Mucosa of descending colon (tissue), 3 donors: ENCODE data around the gene LXN. TPM values are rescaled to one million over a fixed set of nuclear protein-coding genes. Genes with fewer than 3 reads are reported as not detected.
"Not testable (repeated sequence)": the region's sequence is repeated elsewhere in the genome, so short reads cannot be mapped to it uniquely, and the experiment has no call there.

ENCODE experiments used
- ATAC-seq: fragments of 200-7000 bp; cut with Tn5 transposase; one replicate; pipeline ENCODE4 v1.9.1; 2020; ENCODE audit warnings: mild to moderate bottlenecking, moderate library complexity
- DNase-seq, 3 donors: peaks; one replicate each; pipeline ENCODE4 v3.0.0-alpha.2; 2020
- H3K36me3 ChIP-seq: fragments of 200-600 bp; one replicate; pipeline ENCODE4 v1.8.0; 2021; ENCODE audit warnings: low read depth, mild to moderate bottlenecking
- H3K4me1 ChIP-seq: fragments of 200-600 bp; one replicate; pipeline ENCODE4 v1.8.0; 2021; ENCODE audit warnings: low read depth, mild to moderate bottlenecking
- H3K4me3 ChIP-seq: fragments of 200-600 bp; one replicate; pipeline ENCODE4 v1.8.0; 2021; ENCODE audit warnings: mild to moderate bottlenecking
- H3K9me3 ChIP-seq: fragments of 200-600 bp; one replicate; pipeline ENCODE4 v1.8.0; 2021; ENCODE audit warnings: mild to moderate bottlenecking
- intact Hi-C, 2 donors: fragments of 100-400 bp; cut with DNase I in 1 of 2; cut with micrococcal nuclease in 1 of 2; formaldehyde crosslinking; loops; one replicate each; pipeline versions ENCODE4 v1.11.0 to v1.11.1; 2022; cut with DNase I, micrococcal nuclease
- total RNA-seq, 3 donors: library from RNA; stranded (reverse); fragmentation: NEBNext Ultra II Directional in 2 of 3; extraction: Animal tissue kit (Norgen Biotek cat#: 25700) in 2 of 3; gene quantifications; one replicate each; pipeline versions ENCODE4 v1.2.1 to v1.2.4, GENCODE V29; 2021 to 2023
- TF ChIP-seq, protein P1 (sequence below): fragments of 200-600 bp; IDR thresholded peaks from one replicate; pipeline ENCODE4 v1.8.0; 2022; ENCODE audit warnings: antibody characterized with exemption, mild to moderate bottlenecking
- donor health status: DM: no; HTN: no; CAD: no; lungs with moderate emphysema.
- donor health status: DM: no; HTN: no; CAD: no.
- donor health status: DM: no; HTN: yes; CAD: no.

LXN gene
- total RNA-seq, 3 donors from 2014 or later, result 17.9 to 62.6 (median 48.9) TPM

DNA sequence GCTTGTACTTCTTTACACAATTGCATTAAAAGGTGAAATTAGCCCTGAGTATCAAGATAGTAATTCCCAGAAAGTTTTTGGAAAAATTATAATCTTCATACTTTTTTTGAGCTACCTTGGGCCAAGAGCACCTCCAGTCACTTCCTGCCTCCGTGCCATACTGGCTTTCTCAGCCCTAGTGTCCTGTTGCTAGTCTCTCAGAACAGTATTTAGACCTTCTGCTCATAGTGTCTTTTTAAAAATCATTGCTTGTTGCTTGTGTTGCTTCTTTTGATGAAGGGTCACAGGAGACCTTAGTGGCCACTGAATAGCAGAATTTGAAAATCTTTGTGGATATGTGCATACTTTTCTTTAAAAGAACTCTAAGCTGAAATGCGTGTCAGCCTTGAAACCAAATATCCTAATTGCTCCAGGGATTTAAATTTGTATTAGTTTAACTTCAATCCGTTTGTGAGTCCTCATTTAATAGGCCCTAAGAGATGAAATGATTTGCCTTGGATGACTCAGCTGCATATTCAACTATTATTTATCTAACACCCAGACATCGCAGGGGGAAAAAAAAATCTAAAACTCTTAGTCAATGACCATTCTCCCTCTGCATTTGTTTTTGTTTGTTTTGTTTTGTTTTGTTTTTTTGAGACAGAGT lies 29.1 kb upstream of the LXN start:
- TF ChIP-seq, protein P1, sequence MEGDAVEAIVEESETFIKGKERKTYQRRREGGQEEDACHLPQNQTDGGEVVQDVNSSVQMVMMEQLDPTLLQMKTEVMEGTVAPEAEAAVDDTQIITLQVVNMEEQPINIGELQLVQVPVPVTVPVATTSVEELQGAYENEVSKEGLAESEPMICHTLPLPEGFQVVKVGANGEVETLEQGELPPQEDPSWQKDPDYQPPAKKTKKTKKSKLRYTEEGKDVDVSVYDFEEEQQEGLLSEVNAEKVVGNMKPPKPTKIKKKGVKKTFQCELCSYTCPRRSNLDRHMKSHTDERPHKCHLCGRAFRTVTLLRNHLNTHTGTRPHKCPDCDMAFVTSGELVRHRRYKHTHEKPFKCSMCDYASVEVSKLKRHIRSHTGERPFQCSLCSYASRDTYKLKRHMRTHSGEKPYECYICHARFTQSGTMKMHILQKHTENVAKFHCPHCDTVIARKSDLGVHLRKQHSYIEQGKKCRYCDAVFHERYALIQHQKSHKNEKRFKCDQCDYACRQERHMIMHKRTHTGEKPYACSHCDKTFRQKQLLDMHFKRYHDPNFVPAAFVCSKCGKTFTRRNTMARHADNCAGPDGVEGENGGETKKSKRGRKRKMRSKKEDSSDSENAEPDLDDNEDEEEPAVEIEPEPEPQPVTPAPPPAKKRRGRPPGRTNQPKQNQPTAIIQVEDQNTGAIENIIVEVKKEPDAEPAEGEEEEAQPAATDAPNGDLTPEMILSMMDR, result no peak
- ATAC-seq, result no peak

DNA sequence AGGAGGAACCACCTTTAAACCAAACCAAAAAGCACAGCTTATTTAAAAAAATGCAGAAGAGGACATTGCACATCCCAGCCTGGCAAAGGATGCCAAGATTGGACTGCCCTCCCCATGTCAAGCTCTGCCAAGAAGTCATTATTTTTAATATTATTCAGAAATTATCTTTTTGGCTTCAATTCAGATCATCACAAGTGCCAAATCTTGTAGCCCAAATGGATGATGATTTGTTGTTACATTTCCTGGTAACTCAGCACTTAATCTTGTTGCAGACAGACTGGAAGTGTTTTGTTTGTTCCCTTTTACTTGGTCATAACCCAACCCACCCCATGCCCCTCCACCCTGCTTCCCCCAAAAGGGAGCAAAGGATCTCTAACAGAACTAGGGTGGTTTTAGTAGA lies 28.1 kb upstream of the LXN start:
- Histone ChIP-seq H3K36me3 (no peaks in the 10 kb centered on the region), H3K4me1 (no peaks in the 10 kb centered on the region), H3K9me3 (no peaks in the 10 kb centered on the region), H3K4me3 (no peak overlapping the region)
- intact Hi-C loops, result no loop called here
- no peak for DNase-seq
- TF ChIP-seq, protein P1, result no peak
- ATAC-seq, result no peak

More for the DNA sequence above, 29.1 kb upstream of the LXN start:
- Histone ChIP-seq H3K4me1 (no peaks in the 10 kb centered on the region), H3K9me3 (no peaks in the 10 kb centered on the region), H3K36me3 (no peaks in the 10 kb centered on the region), H3K4me3 (no peak overlapping the region)
- intact Hi-C loops, result no loop called here
- no peak for DNase-seq

DNA sequence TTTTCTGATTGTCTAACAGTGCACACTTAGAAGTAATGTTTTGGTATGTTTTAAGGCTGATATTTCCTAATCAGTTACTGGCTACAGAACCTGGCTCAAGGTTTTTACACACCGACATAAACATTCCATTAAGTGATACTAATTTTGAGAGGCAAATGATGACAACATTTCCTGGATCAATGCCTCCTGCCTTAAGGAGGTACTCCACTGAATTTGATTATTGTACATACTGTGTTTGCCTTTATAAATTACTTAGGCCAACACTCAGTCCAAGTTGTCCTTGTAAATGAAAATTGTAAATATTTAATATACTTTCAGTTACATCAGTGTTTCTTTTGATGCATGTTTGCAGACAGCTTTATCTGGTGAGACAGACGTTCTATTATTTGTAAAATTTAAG lies 24.2 kb upstream of the LXN start:
- intact Hi-C loops, result no loop called here
- Histone ChIP-seq H3K9me3 (no peaks in the 10 kb centered on the region), H3K4me1 (no peaks in the 10 kb centered on the region), H3K4me3 (no peak overlapping the region), H3K36me3 (no peaks in the 10 kb centered on the region)
- DNase-seq (no peak), ATAC-seq (no peak)
- TF ChIP-seq, protein P1, result no peak

DNA sequence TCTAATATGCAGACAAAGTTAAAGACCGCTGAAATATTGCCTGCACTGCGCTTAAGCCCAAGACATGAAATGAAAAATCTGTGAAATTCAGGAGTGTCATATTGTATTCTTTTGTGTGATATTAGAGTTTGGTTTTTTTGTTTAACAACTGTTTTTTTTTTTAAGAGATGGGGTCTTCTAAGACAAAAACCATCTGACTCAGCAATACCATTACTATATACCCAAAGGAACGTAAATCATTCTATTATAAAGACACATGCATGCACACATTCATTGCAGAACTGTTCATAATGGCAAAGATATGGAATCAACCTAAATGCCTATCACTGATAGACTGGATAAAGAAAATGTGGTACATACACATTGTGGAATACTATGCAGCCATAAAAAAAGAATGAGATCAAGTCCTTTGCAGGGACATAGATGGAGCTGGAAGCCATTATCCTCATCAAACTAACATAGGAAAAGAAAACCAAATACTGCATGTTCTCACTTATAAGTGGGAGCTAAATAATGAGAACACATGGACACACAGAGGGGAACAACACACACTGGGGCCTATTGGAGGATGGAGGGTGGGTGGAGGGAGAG lies 21.5 kb upstream of the LXN start:
- DNase-seq, ATAC-seq, H3K36me3 ChIP-seq, intact Hi-C loops, H3K4me3 ChIP-seq, H3K4me1 ChIP-seq, H3K9me3 ChIP-seq: not testable (repeated sequence)

DNA sequence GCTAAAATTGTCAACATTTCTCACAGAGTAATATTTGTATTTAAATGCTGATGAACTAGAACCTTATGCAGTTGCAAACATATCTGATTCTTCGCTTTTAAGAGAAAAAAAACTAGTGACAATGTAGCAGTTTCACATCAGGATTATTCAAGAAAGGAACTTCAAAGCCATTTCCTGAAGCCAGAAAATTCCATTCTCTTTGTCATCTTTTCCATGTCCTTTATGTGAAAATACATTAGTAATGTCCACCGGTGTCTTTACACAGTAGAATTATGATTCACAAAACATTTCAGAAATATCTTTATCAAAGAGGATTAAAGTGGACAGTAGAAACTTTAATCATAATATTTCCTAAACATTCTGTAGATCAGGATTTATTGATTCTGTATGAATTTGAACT lies 12.7 kb upstream of the LXN start:
- Histone ChIP-seq H3K4me3 (no peak overlapping the region), H3K4me1 (no peaks in the 10 kb centered on the region), H3K9me3 (no peaks in the 10 kb centered on the region), H3K36me3 (no peaks in the 10 kb centered on the region)
- DNase-seq, result no peak
- TF ChIP-seq, protein P1, result no peak
- no peak for ATAC-seq
- intact Hi-C loops, result no loop called here

DNA sequence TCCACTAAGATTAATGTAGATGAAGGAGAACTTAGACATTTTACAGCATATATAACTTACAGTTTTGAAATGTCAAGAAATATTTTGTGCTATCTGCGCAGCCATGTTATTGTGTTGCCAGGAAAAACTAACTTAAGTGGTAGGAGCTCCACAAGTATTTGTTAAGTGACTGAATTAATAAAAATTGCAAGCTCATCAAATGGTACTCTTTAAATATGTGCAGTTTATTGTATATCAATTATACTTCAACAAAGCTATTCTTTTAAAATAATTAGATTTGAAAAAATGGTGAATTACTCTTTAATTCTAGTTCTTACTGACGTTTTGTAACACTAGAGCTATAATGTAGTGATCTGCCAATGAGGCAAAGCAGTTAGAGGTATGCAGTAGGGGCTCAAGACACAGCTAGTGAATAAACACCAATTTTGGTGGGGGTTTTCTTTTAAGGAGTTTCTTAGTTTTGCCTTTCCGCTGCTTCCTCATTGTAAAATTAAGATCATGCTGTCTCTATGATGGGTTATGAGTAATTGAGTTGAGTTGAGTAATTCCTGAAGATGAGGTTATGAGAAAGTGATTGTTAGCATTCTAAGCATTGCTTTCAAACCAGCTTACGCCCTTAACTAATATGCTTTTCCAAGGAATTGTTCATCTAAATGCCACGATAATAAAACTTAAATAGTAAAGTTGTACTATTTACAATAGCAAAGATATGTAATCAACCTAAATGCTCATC lies 10.9 kb upstream of the LXN start:
- intact Hi-C loops, result no loop called here
- TF ChIP-seq, protein P1, result no peak
- ATAC-seq (no peak), DNase-seq (no peak)
- Histone ChIP-seq H3K4me1 (no peaks in the 10 kb centered on the region), H3K4me3 (no peak overlapping the region), H3K36me3 (no peaks in the 10 kb centered on the region), H3K9me3 (no peaks in the 10 kb centered on the region)
